CD4-positive, alpha-beta T cell treated with Interleukin-6 for 4 hours (primary cell): Measurements from ENCODE around the gene RANBP9.
A peak's percentile ranks its signal among the peaks of the same experiment; 100 is the strongest.

Experiments
- DNase-seq: peaks from one replicate; pipeline ENCODE4 v3.0.0-alpha.2; 2020; ENCODE audit warnings: mixed read lengths

The RANBP9 gene

GRCh38 chr6:13711733-13712598 is at the start of gene RANBP9:
Gene RANBP9 (minus strand): TSS chr6:13711835. CDS start chr6:13711505, 330 bp downstream.
- peak; percentile 91 for DNase-seq

GRCh38 chr6:13760307-13761304 is 49.0 kb upstream of the RANBP9 start:
- DNase-seq: no peak

DNA sequence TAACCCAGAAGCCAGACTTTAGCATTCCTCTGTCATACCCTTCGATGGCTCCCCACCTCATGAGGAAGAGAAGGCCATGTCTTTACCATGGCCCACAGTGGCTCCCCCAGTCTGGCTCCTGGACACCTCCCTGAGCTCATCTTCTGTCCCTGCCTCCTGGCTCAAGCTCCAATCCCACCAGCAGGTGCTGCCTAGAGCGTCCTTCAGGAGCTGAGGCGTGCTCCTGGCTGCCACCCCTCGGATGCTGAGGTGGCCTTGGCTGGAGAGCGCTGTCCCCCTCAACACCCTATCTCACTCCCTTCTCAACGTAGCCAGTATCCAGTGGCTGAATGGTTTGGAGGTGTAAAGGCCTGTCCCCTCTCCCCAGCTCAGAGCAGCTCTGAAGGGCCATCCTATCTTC is 47.4 kb upstream of the RANBP9 start:
- DNase-seq: no peak

- DNase-seq: no peak
Measured at GRCh38 chr6:13754644-13755043, 43.0 kb upstream of the RANBP9 start.

- DNase-seq: no peak
Measured at GRCh38 chr6:13743736-13744127, 32.1 kb upstream of the RANBP9 start.

DNA sequence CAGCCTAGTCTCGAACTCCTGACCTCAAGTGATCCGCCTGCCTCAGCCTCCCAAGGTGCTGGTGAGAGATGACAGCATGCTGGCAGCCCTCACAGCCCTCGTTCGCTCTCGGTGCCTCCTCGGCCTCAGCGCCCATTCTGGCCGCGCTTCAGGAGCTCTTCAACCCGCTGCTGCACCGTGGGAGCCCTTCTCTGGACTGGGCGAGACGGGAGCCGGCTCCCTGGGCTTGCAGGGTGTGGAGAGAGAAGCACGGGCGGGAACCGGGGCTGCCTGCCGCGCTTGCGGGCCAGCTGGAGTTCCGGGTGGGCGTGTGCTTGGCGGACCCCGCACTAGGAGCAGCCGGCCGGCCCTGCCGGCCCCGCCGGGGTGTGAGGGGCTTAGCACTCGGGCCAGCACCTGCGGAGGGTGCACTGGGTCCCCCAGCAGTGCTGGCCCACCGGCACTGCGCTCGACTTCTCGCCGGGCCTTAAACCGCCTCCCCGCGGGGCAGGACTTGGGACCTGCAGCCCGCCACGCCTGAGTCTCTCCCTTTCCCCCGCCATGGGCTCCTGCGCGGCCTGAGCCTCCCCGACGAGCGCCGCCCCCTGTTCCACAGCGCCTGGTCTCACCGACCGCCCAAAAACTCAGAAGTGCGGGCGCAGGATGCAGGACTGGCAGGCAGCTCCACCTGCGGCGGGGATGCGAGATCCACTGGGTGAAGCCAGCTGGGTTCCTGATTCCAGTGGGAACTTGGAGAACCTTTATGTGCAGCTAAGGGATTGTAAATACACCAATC is 31.5 kb upstream of the RANBP9 start:
- no peak for DNase-seq

GRCh38 chr6:13741365-13741764 is 29.7 kb upstream of the RANBP9 start:
- no peak for DNase-seq

GRCh38 chr6:13735031-13735430 is 23.4 kb upstream of the RANBP9 start:
- DNase-seq: no peak

DNA sequence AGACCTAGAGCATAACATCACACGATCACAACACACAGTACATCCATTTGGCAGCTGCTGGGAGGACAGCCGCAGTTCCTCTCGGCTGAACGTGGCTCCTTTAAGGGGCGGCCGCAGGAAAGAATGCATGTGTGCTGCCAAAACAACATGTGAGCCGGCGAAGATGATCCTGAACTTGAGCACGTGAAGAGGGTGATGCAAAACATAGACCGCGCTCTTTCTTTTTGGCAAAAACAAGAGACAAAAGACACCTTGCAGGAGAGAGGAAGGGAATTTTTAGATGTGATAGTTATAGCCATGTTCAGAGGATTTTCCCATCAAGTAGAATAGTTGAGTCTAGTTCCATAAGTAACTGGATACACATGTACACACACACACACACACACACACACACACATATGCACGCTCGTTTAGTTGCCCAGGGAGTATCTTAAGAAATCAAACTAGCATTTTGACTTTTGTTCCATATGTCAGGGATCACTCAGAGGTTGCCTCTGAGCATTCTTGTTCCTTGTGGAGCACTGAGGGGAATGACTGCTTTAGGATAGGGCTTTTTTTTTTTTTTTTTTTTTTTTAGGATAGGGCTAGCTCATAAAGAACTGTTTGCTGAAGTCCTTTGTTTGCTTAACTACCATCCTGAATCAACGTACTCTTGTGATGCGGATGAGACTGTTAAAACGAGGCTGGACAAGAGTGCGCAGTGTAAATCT is 21.7 kb upstream of the RANBP9 start:
- no peak for DNase-seq

DNA sequence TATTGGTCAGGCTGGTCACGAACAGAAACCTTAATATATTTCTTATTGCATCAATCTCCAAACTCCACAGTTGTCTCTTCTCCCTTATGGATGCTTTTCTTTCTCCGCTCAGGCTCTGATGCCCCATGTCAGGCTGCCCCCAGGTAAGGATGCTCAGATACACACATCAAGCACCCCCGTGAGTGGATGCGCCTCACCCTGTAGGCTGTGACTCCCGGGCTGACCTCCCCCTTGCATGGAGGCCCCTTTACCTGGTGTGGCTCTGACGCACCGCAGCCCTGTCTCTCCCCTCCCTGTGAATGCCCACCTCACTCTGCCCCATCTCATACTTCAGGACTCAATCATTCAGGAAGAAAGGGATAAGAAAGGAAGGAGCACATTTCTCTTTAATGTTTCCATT is 19.1 kb upstream of the RANBP9 start:
- no peak for DNase-seq

DNA sequence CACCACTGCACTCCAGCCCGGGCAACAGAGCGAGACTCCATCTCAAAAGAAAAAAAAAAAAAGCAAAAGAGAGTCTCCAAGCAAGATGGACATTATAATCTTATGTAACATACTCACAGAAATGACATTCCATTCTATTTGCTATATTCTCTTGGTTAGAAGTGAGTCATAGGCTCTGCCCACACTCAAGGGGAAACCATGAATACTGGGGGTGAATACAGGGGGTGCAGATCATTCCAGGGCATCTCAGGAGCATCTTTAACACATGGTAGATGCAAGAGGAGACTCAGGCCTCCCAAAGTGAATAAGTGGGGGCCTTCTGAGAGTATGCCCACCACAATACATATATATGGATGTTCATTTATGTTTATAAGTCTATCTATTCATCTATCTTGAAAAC is 18.3 kb upstream of the RANBP9 start:
- no peak for DNase-seq

- peak; percentile 52 for DNase-seq
Measured at GRCh38 chr6:13725570-13725969, 13.9 kb upstream of the RANBP9 start.

DNA sequence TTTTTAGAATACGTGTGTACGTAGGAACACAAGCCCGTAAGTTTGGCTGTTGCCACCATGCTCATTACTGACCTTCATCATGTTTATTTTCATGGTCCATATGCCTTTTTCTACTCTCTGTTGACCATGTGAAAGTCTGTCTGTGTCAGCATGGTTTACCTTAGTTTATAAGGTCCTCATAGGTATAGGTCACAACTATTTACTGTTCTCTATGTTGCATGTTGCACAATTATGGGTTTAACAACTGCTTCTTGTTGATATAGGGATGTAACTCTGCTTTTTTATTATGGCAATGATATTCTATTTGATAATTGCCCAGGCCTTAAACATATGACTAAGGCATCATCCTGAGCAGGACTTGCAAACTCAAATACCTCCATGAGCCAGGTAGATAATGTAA is 13.4 kb upstream of the RANBP9 start:
- DNase-seq: no peak

GRCh38 chr6:13724182-13724581 is 12.5 kb upstream of the RANBP9 start:
- DNase-seq: peak; percentile 22

GRCh38 chr6:13722880-13723279 is 11.2 kb upstream of the RANBP9 start:
- no peak for DNase-seq

DNA sequence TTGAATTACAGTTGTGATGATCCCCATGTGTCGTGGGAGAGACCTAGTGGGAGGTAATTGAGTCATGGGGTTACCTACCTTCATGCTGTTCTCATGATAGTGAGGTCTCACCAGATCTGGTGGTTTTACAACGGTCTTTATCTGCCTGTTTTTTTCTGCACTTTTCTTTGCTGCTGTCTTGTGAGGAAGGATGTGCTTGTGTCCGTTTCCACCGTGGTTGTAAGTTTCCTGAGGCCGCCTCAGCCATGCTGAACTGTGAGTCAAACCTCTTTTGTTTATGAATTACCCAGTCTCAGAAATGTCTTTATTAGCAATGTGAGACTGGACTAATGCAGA is 6.5 kb upstream of the RANBP9 start:
- DNase-seq: no peak

DNA sequence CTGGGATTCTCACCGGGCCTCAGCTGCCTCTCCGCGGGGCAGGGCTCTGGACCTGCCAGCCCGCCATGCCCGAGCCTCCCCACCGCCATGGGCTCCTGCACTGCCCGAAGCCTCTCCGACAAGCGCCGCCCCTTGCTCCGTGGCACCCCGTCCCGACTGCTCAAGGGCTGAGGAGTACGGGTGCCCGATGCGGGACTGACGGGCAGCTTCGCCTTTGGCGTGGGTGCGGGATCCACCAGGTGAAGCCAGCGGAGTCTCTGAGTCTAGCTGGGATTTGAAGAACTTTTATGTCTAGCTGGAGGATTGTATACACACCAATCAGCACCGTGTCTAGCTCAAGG is 5.3 kb upstream of the RANBP9 start:
- no peak for DNase-seq

DNA sequence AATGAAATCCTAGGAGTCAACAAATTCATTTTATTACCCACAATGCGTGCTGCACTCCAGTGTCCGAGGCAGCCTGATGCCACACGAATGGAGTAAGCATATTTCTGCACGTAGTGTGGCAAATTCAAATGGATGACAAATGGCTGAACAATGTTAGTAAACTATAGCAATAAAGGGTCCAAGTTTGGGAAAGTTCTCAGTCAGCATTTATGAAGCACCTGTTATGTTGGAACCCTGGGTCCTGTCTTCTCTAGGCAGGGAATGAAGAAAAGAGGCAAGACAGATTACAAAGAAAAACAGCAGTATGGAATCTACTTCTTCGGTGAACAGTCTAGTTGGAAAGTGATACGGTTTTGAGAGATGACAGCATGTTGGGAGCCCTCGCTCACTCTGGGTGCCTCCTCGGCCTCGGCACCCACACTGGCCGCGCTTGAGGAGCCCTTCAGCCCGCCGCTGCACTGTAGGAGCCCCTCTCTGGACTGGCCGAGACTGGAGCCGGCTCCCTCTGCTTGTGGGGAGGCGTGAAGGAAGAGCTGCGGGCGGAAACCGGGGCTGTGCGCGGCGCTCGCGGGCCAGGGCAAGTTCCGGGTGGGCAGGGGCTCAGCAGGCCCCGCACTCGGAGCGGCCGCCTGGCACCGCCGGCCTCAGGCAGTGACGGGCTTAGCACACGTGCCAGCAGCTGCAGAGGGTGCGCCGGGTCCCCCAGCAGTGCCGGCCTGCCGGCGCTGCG is 4.8 kb upstream of the RANBP9 start:
- DNase-seq: no peak

- DNase-seq: no peak
Measured at GRCh38 chr6:13715444-13715883, 3.8 kb upstream of the RANBP9 start.

DNA sequence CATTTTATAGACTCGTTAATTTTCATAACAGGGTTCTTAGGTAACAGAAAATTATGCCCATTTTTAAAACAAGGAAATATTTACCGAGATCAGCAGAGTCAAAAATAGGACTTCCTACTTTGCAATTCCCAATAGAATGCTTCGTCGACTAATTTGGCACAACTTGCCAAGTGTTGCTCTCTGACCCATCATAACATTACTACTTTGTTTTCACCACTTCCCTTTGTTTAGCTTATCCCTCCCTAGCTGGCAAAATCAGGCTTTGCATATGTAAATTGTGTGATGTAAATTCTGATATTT is 914 bp upstream of the RANBP9 start:
- DNase-seq: no peak

DNA sequence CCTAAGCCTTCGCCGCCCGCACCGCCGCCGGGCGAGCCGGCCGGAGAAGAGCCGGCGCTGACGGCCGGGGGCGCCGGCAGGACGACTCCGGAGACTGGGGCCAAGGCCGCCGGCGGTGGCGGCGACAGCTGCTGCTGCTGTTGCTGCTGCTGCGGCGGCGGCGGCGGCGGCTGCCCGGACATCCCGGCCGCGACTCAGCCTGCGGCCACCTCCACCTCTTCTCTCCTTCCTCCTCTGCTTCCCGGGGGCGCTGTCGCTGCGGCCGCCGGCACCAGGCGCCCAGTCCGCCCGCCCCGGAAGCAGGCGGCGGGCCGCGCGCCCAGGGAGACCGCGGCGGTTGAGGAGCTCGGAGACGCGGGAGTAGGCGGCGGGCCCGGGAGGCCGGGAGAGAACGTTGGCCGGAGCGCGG is 307 bp downstream of the RANBP9 start:
- peak; percentile 75 for DNase-seq
